HCEC 1CT (cell line): Measurements from ENCODE around the gene MLN.

Experiments used
- DNase-seq: peaks from one replicate; pipeline ENCODE4 v3.0.0-alpha.2; 2017

Gene MLN

GRCh38 chr6:33751771-33752645 is 51.8 kb downstream of the MLN start:
- DNase-seq = no peak

GRCh38 chr6:33750244-33750991 is 53.4 kb downstream of the MLN start:
- no peak for DNase-seq

- no peak for DNase-seq
These were observed 54.4 kb downstream of the MLN start for GRCh38 chr6:33749401-33749800.

- no peak for DNase-seq
These were observed 55.0 kb downstream of the MLN start for GRCh38 chr6:33748841-33749240.

GRCh38 chr6:33747823-33748222 is 56.0 kb downstream of the MLN start:
- no peak for DNase-seq

- no peak for DNase-seq
These were observed 57.1 kb downstream of the MLN start, which contains the start of gene IP6K3 for GRCh38 chr6:33746651-33747100. TSS of gene IP6K3 (minus strand) at chr6:33746905. CDS start at chr6:33735476, 11,429 bp downstream.

- DNase-seq = peak; percentile 65
These were observed 57.7 kb downstream of the MLN start for GRCh38 chr6:33746036-33746600.

GRCh38 chr6:33745548-33745947 is 58.3 kb downstream of the MLN start:
- peak; percentile 24 for DNase-seq

- DNase-seq = no peak
These were observed 58.8 kb downstream of the MLN start for GRCh38 chr6:33744895-33745546.
